ENCODE results near the gene SGCE.

The SGCE gene

DNA sequence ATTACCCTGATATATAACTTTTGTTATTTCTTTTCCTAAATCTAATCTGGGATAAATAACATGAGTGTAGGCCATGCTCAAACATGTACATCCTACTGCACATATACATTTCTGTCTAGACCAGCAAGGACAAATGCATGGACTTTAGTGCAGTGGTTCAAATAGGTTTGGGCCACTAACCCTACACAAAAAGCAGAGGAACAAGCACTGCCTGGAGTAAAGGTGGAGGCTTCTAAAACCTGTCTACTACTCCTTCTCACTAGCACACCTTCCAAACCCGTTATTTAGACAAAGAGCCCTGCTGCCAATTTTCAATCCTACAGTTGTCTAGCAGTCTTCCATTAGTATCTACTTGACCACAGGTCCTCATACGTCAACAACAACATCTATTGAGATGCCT is 34.8 kb downstream of the SGCE start:
- Histone ChIP-seq H3K9me3 (ENCODE audit: control insufficient read depth in 2 of 2, low read length in 2 of 2) (no peaks in the 10 kb centered on the region), H3K4me1 (ENCODE audit: control insufficient read depth, insufficient read depth, low read length) (peaks cover 10% of the 10 kb centered on the region), H3K9ac (ENCODE audit: low read length in 2 of 2) (no peak overlapping the region), H3K4me3 (ENCODE audit: low read length in 2 of 2) (no peak overlapping the region), H3K36me3 (ENCODE audit: control insufficient read depth in 2 of 2, insufficient read depth in 2 of 2, low read length in 2 of 2) (peaks cover 6 to 9% of the 10 kb centered on the region in 2 donors), H3K27me3 (ENCODE audit: control insufficient read depth in 1 of 2, insufficient read depth in 2 of 2, low read length in 2 of 2) (no peaks in the 10 kb centered on the region), H3K27ac (ENCODE audit: low read length) (peak overlapping the region; percentile 50)

DNA sequence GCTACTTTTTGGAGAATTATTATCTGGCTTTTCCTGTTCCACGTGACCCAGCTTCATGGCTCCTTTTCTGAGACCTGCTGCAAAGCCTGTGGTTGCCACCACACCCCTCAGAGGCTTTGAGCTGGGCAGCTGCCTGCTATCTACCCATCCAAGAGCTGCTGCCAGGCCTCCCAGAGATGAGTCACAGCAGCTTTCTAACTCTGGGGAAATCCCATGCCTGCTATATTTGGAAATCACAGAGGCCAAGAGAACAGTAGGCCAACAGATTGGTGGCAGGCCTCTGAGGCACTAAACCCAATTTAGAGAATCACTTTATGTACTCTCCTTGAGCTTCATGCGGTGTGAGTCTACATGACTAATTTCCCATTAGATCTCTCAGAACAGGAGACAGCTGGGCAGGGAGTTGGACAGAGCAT is 35.2 kb downstream of the SGCE start:
- Histone ChIP-seq H3K9ac (ENCODE audit: low read length in 2 of 2) (no peak overlapping the region), H3K4me1 (ENCODE audit: control insufficient read depth, insufficient read depth, low read length) (peaks cover 10% of the 10 kb centered on the region), H3K36me3 (ENCODE audit: control insufficient read depth in 2 of 2, insufficient read depth in 2 of 2, low read length in 2 of 2) (peaks cover 7 to 12% of the 10 kb centered on the region in 2 donors), H3K27ac (ENCODE audit: low read length) (peak overlapping the region; percentile 50), H3K4me3 (ENCODE audit: low read length in 2 of 2) (no peak overlapping the region), H3K9me3 (ENCODE audit: control insufficient read depth in 2 of 2, low read length in 2 of 2) (no peaks in the 10 kb centered on the region), H3K27me3 (ENCODE audit: control insufficient read depth in 1 of 2, insufficient read depth in 2 of 2, low read length in 2 of 2) (no peaks in the 10 kb centered on the region)

DNA sequence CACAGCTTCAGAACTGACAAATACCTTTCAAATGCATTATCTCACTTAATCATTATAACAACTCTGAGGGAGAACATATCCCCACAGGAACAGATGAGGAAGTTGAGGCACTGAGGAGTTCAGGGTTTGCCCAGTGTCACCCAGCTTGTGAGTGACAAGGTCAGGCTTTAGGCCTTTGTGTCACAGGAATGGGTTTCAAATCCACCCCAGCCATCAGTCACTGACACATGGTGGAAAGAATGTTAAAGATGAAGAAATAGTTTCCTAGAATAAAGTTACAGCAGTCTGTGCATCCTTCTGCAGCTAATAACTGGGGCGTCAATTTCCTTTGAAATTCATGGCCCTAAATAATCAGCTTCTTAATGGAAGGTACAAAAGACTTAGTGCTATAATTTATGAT is 37.8 kb downstream of the SGCE start:
- H3K36me3 ChIP-seq (ENCODE audit: control insufficient read depth in 2 of 2, insufficient read depth in 2 of 2, low read length in 2 of 2), result peaks cover 7 to 17% of the 10 kb centered on the region in 2 donors
- H3K4me3 ChIP-seq (ENCODE audit: low read length in 2 of 2), result no peak overlapping the region
- no peak overlapping the region for H3K27ac ChIP-seq (ENCODE audit: low read length)
- no peaks in the 10 kb centered on the region for H3K9me3 ChIP-seq (ENCODE audit: control insufficient read depth in 2 of 2, low read length in 2 of 2)
- no peaks in the 10 kb centered on the region for H3K27me3 ChIP-seq (ENCODE audit: control insufficient read depth in 1 of 2, insufficient read depth in 2 of 2, low read length in 2 of 2)
- H3K4me1 ChIP-seq (ENCODE audit: control insufficient read depth, insufficient read depth, low read length), result peaks cover 10% of the 10 kb centered on the region
- no peak overlapping the region for H3K9ac ChIP-seq (ENCODE audit: low read length in 2 of 2)

DNA sequence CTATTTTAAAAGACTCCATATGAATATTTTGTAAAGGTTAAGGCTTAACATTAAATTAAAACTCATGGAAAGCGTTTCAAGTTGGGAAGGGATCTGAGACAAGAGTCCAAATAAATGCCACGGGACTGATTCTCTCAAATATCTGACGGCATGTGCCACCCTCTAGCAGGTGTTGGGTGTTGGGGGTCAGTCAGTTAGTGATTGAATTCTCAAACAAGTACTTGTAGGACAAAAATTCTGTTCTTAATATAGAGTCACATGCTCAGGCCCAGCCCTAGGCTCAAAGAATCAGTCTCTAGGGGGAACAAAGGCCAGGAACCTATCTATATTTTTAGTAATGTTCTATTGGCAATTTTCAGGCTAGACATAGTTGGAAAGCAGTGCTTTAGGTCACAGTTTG is 39.1 kb downstream of the SGCE start:
- no peaks in the 10 kb centered on the region for H3K9me3 ChIP-seq (ENCODE audit: control insufficient read depth in 2 of 2, low read length in 2 of 2)
- H3K27ac ChIP-seq (ENCODE audit: low read length), result no peak overlapping the region
- H3K36me3 ChIP-seq (ENCODE audit: control insufficient read depth in 2 of 2, insufficient read depth in 2 of 2, low read length in 2 of 2), result peaks cover 7 to 22% of the 10 kb centered on the region in 2 donors

DNA sequence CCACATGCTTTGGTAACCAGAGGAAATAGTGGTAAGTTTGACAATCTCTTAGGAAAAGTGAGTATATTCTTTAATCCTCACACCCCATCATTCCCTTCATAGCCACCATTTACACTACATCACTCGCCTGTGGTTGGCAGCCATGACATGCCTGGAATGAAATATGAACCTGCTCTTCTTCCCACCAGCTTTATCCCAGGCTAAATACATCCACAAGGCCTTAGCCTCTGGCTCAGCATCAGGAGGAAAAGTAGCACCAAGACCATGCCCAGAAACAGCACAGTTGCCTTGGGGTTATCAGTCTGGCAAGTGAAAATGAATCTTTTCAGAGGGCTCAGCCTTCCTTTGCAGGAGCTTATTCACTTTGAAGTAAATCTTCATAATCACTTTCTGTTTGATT is 40.3 kb downstream of the SGCE start:
- H3K9me3 ChIP-seq (ENCODE audit: control insufficient read depth in 2 of 2, low read length in 2 of 2), result no peaks in the 10 kb centered on the region
- peaks cover 2% of the 10 kb centered on the region for H3K4me1 ChIP-seq (ENCODE audit: control insufficient read depth, insufficient read depth, low read length)
- H3K27me3 ChIP-seq (ENCODE audit: control insufficient read depth in 1 of 2, insufficient read depth in 2 of 2, low read length in 2 of 2), result no peaks in the 10 kb centered on the region
- H3K36me3 ChIP-seq (ENCODE audit: control insufficient read depth in 2 of 2, insufficient read depth in 2 of 2, low read length in 2 of 2), result peaks cover 7 to 22% of the 10 kb centered on the region in 2 donors
- H3K9ac ChIP-seq (ENCODE audit: low read length in 2 of 2), result no peak overlapping the region
- no peak overlapping the region for H3K4me3 ChIP-seq (ENCODE audit: low read length in 2 of 2)
- no peak overlapping the region for H3K27ac ChIP-seq (ENCODE audit: low read length)

More for the DNA sequence above, 39.1 kb downstream of the SGCE start:
- Histone ChIP-seq H3K27me3 (ENCODE audit: control insufficient read depth in 1 of 2, insufficient read depth in 2 of 2, low read length in 2 of 2) (no peaks in the 10 kb centered on the region), H3K4me1 (ENCODE audit: control insufficient read depth, insufficient read depth, low read length) (peaks cover 10% of the 10 kb centered on the region), H3K9ac (ENCODE audit: low read length in 2 of 2) (no peak overlapping the region), H3K4me3 (ENCODE audit: low read length in 2 of 2) (no peak overlapping the region)

DNA sequence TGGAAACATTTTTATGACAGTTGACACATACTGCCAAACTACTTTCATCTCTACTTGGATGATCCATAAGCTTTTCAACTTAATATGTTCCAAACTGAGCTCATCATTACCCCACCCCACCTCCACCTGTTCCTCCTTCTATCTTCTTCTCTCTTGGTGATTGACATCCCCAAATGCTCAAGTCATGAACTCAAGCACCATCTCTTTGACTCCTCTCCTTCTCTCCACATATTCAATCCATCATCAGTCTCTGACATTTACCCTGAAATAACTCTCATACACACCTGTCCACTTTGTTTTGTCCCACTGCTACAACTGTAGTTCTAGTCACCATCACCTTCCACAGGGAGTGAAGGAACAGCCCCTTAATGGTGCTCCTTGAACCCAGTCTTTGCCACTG is 43.3 kb downstream of the SGCE start:
- Histone ChIP-seq H3K27me3 (ENCODE audit: control insufficient read depth in 1 of 2, insufficient read depth in 2 of 2, low read length in 2 of 2) (no peaks in the 10 kb centered on the region), H3K9ac (ENCODE audit: low read length in 2 of 2) (no peak overlapping the region), H3K27ac (ENCODE audit: low read length) (no peak overlapping the region), H3K9me3 (ENCODE audit: control insufficient read depth in 2 of 2, low read length in 2 of 2) (no peaks in the 10 kb centered on the region), H3K4me1 (ENCODE audit: control insufficient read depth, insufficient read depth, low read length) (no peaks in the 10 kb centered on the region), H3K4me3 (ENCODE audit: low read length in 2 of 2) (no peak overlapping the region), H3K36me3 (ENCODE audit: control insufficient read depth in 2 of 2, insufficient read depth in 2 of 2, low read length in 2 of 2) (peaks cover 8 to 14% of the 10 kb centered on the region in 2 donors)

DNA sequence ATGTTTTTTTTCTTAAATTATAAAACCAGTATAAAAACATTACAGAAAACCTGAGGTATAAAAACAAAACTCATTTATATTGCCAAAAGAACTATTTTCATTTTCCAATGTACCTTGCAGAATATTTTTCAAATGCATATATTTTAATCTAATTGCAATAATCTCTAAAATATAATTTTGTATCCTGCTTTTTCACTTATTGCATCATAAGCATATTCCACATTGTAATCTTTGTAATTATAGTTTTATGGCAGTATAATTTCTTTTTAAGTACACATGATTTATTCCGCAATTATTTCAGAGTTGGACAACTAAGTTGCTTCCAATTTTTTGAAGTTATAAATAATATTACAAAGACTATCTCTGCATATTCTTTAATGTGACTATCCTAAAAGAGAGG is 43.7 kb downstream of the SGCE start:
- no peaks in the 10 kb centered on the region for H3K4me1 ChIP-seq (ENCODE audit: control insufficient read depth, insufficient read depth, low read length)
- peaks cover 8 to 14% of the 10 kb centered on the region in 2 donors for H3K36me3 ChIP-seq (ENCODE audit: control insufficient read depth in 2 of 2, insufficient read depth in 2 of 2, low read length in 2 of 2)
- H3K27me3 ChIP-seq (ENCODE audit: control insufficient read depth in 1 of 2, insufficient read depth in 2 of 2, low read length in 2 of 2), result no peaks in the 10 kb centered on the region
- H3K9ac ChIP-seq (ENCODE audit: low read length in 2 of 2), result no peak overlapping the region
- H3K27ac ChIP-seq (ENCODE audit: low read length), result no peak overlapping the region
- H3K4me3 ChIP-seq (ENCODE audit: low read length in 2 of 2), result no peak overlapping the region
- H3K9me3 ChIP-seq (ENCODE audit: control insufficient read depth in 2 of 2, low read length in 2 of 2), result no peaks in the 10 kb centered on the region

DNA sequence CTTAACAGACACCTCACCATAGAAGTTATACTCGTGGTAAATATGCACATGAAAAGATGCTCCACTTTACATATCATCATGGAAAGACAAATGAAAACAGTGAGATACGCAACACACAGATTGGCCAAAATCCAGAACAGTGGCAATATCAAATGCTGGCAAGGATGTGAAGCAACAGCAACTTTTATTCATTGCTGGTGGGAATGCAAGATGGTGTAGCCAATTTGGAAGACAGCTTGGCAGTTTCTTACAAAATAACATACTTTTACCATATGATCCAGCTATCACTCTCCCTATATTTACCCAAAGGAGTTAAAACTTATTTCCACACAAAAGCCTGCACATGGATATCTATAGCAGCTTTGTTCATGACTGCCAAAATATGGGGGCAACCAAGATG is 46.4 kb downstream of the SGCE start:
- Histone ChIP-seq H3K27ac (ENCODE audit: low read length) (no peak overlapping the region), H3K27me3 (ENCODE audit: control insufficient read depth in 1 of 2, insufficient read depth in 2 of 2, low read length in 2 of 2) (no peaks in the 10 kb centered on the region), H3K9me3 (ENCODE audit: control insufficient read depth in 2 of 2, low read length in 2 of 2) (no peaks in the 10 kb centered on the region), H3K4me1 (ENCODE audit: control insufficient read depth, insufficient read depth, low read length) (no peaks in the 10 kb centered on the region), H3K9ac (ENCODE audit: low read length in 2 of 2) (no peak overlapping the region), H3K36me3 (ENCODE audit: control insufficient read depth in 2 of 2, insufficient read depth in 2 of 2, low read length in 2 of 2) (peaks cover 4 to 8% of the 10 kb centered on the region in 2 donors), H3K4me3 (ENCODE audit: low read length in 2 of 2) (no peak overlapping the region)

DNA sequence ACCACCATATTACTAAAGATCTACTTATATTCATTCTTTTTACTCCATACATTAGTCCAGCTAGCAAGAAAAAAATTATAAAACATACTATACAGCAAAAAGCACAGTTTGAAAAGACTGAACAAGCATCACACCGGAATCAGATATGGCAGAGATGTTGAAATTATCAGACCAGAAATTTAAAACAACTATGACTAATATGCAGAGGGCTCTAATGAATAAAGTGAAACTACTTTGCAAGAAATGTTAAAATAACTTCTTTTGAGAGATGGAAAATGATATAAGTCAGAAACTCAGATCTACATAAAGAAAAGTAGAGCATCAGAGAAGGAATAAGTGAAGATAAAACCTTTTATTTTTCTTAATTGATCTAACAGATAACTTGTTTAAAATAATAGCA is 50.9 kb downstream of the SGCE start:
- Histone ChIP-seq H3K4me3 (ENCODE audit: low read length in 2 of 2) (no peak overlapping the region), H3K27me3 (ENCODE audit: control insufficient read depth in 1 of 2, insufficient read depth in 2 of 2, low read length in 2 of 2) (no peaks in the 10 kb centered on the region), H3K9me3 (ENCODE audit: control insufficient read depth in 2 of 2, low read length in 2 of 2) (no peaks in the 10 kb centered on the region), H3K36me3 (ENCODE audit: control insufficient read depth in 2 of 2, insufficient read depth in 2 of 2, low read length in 2 of 2) (peaks cover 0 to 4% of the 10 kb centered on the region in 2 donors), H3K9ac (ENCODE audit: low read length in 2 of 2) (no peak overlapping the region), H3K4me1 (ENCODE audit: control insufficient read depth, insufficient read depth, low read length) (no peaks in the 10 kb centered on the region), H3K27ac (ENCODE audit: low read length) (no peak overlapping the region)

DNA sequence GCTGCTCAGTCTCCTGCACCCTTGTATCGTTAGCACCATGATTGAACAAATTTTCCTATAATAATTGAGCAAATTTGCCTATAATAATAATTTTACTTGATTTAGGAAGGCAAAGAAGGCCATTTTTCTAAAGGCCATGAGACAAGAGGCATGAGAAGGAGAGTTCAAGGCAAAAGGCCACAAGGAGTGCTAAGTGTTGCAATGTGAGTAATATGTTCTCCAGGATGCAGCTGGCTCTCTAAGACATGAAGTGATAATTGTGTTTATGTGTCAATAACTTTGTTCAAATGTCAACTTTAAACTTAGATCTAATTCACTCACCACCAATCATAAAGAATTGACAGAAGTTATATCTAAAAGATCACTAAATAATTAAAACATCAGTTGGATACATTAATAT is 53.8 kb downstream of the SGCE start:
- Histone ChIP-seq H3K36me3 (ENCODE audit: control insufficient read depth in 2 of 2, insufficient read depth in 2 of 2, low read length in 2 of 2) (peaks cover 3 to 5% of the 10 kb centered on the region in 2 donors), H3K9me3 (ENCODE audit: control insufficient read depth in 2 of 2, low read length in 2 of 2) (no peaks in the 10 kb centered on the region), H3K4me1 (ENCODE audit: control insufficient read depth, insufficient read depth, low read length) (no peaks in the 10 kb centered on the region), H3K4me3 (ENCODE audit: low read length in 2 of 2) (no peak overlapping the region), H3K27me3 (ENCODE audit: control insufficient read depth in 1 of 2, insufficient read depth in 2 of 2, low read length in 2 of 2) (no peaks in the 10 kb centered on the region), H3K27ac (ENCODE audit: low read length) (no peak overlapping the region), H3K9ac (ENCODE audit: low read length in 2 of 2) (no peak overlapping the region)

DNA sequence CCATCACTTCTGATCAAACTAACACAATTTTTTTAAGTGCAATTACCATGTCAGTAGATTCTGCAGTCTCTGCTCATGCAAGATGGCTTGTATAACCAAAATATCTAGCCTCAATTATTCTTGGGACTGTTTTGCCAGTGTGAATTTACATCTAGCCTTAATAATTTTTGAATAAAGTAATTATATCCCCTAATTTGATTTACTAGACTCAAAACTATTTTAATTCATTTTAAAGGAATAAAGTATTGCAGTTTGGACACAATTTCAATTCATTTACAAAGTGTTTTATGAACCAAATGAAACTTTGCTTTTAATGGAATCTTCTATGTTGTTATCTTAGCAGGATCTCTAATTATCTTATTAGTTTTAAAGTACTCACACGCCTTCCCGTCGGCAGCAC is 55.7 kb downstream of the SGCE start:
- Histone ChIP-seq H3K4me3 (ENCODE audit: low read length in 2 of 2) (no peak overlapping the region), H3K9ac (ENCODE audit: low read length in 2 of 2) (no peak overlapping the region), H3K4me1 (ENCODE audit: control insufficient read depth, insufficient read depth, low read length) (no peaks in the 10 kb centered on the region), H3K9me3 (ENCODE audit: control insufficient read depth in 2 of 2, low read length in 2 of 2) (no peaks in the 10 kb centered on the region), H3K27ac (ENCODE audit: low read length) (no peak overlapping the region), H3K27me3 (ENCODE audit: control insufficient read depth in 1 of 2, insufficient read depth in 2 of 2, low read length in 2 of 2) (no peaks in the 10 kb centered on the region), H3K36me3 (ENCODE audit: control insufficient read depth in 2 of 2, insufficient read depth in 2 of 2, low read length in 2 of 2) (peaks cover 3 to 5% of the 10 kb centered on the region in 2 donors)

Measured in stomach smooth muscle (tissue), 2 donors.